Esophagus muscularis mucosa (tissue), 3 donors: ENCODE data around the gene DLG5.

Experiments
- POLR2A ChIP-seq: fragments of 450-650 bp; IDR thresholded peaks from one replicate; pipeline ENCODE4 v1.6.1; 2017; ENCODE audit warnings: antibody characterized with exemption, moderate library complexity, mild to moderate bottlenecking, low read depth
- TF ChIP-seq, protein P1 (sequence below), 3 experiments: fragments of 200-600 bp in 2 of 3; fragments of 450-650 bp in 1 of 3; sonication (generic) in 2 of 3; IDR thresholded peaks; one replicate each; pipeline ENCODE4 v1.5.1; 2017 to 2019; ENCODE audit warnings: antibody characterized with exemption in 3 of 3, mild to moderate bottlenecking in 2 of 3, moderate library complexity in 1 of 3

DNA sequence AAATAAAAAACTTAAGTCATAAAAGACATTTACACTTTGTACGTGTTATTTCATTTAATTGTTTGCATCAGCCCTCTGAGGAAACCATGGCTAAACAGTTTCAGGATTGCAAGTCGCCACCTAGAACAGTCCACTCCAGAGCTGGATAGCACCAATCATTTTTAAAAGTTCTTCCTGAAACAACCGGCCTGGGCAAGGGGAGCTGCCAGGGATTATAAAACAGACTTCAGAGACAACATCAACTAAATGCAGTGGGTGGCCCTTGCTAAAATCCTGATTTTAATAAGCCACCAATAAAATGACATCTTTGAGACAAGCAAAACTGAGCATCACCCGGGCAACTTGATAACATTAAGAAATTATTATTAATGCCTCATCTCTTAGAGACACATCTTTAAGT, 13.5 kb downstream of the DLG5 start:
- TF ChIP-seq, protein P1, sequence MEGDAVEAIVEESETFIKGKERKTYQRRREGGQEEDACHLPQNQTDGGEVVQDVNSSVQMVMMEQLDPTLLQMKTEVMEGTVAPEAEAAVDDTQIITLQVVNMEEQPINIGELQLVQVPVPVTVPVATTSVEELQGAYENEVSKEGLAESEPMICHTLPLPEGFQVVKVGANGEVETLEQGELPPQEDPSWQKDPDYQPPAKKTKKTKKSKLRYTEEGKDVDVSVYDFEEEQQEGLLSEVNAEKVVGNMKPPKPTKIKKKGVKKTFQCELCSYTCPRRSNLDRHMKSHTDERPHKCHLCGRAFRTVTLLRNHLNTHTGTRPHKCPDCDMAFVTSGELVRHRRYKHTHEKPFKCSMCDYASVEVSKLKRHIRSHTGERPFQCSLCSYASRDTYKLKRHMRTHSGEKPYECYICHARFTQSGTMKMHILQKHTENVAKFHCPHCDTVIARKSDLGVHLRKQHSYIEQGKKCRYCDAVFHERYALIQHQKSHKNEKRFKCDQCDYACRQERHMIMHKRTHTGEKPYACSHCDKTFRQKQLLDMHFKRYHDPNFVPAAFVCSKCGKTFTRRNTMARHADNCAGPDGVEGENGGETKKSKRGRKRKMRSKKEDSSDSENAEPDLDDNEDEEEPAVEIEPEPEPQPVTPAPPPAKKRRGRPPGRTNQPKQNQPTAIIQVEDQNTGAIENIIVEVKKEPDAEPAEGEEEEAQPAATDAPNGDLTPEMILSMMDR (IDR thresholded peaks at IDR 0.05) = no peak
- no peak for TF ChIP-seq POLR2A
